Right renal pelvis (tissue), 4 donors: ENCODE measurements around the gene ZNF609. TPM values are rescaled to one million over a fixed set of nuclear protein-coding genes. Genes with fewer than 3 reads are reported as not detected.
A peak's percentile ranks its signal among the peaks of the same experiment; 100 is the strongest.
"Not testable (repeated sequence)": the region's sequence is repeated elsewhere in the genome, so short reads cannot be mapped to it uniquely, and the experiment has no call there.

ENCODE experiments used
- DNase-seq, 4 donors: peaks; one replicate each; pipeline ENCODE4 v3.0.0-alpha.2; 2013; ENCODE audit warnings: low read depth in 4 of 4, low spot score in 3 of 4, missing footprints in 1 of 4
- polyA plus RNA-seq, 4 donors: library from polyadenylated mRNA; unstranded; fragments of 120-200 nt; gene quantifications; one replicate each; pipeline ENCODE4 v1.2.1, GENCODE V29; 2013; ENCODE audit not compliant: insufficient read length in 4 of 4

Gene ZNF609
- polyA plus RNA-seq, 4 donors: 34.9 to 37.7 (median 36.3) TPM

DNA sequence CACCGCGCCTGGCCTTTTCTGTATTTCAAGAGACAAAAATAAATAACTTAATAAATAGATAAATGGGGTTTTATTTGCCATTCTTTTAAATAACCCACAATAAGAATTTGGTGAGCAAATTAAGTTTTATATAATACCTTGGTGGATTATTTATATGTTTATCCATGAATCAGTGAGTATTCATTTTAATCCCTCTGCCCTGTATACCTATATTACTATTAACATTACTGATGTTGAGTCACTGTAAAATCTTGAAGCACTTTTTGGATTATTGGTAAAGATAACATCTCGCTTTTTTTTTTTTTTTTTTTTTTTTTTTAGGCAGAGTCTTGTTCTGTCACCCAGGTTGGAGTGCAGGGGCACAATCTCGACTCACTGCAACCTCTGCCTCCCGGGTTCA is 154.1 kb downstream of the ZNF609 start:
- no peak for DNase-seq

- no peak for DNase-seq
These were observed 157.3 kb downstream of the ZNF609 start for GRCh38 chr15:64617727-64618126.

DNA sequence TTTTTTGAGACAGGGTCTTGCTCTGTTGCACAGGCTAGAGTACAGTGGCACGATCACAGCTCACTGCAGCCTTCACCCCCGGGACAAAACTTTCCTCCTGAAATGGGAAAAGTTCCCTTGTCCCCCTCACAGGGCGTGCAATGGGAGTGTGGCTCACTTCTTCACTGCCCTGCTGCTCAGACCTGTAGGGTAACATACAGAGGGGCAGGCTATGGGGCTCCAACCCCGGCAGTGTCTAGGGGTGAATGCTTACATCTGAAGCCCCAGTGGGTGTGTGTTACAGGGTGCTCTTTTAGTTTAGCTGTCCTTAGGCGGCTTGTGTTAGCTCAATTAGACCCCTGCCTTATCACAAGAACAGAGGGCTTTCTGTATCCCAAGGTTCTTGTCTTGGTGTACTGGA is 157.8 kb downstream of the ZNF609 start:
- DNase-seq: no peak

- DNase-seq: no peak
These were observed 158.2 kb downstream of the ZNF609 start for GRCh38 chr15:64618540-64618939.

GRCh38 chr15:64619880-64620839 is 159.8 kb downstream of the ZNF609 start:
- DNase-seq: no peak

- no peak for DNase-seq
These were observed 160.7 kb downstream of the ZNF609 start for GRCh38 chr15:64621056-64621455.

GRCh38 chr15:64622410-64623260 is 162.3 kb downstream of the ZNF609 start:
- no peak for DNase-seq

GRCh38 chr15:64623347-64623996 is 163.1 kb downstream of the ZNF609 start:
- DNase-seq: no peak

DNA sequence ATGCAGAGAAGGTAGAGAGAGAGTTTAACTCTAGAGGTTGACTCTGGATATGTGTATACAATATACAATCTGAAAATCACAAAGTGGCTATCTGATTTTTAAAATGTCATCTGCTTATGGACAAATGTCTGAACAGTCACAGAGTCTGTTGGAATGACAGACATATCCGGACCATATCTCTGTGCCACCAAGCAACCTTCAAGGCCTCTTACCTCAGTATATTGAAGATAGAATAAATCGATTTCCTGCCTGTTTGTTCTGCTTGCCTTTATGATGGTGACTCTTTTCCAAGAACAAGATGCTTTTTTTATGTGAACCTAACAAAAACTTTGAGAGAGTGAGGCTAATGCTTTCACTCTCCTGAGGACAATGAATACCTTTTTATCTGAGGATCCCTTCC is 163.9 kb downstream of the ZNF609 start:
- no peak for DNase-seq

GRCh38 chr15:64629063-64629462 is 168.7 kb downstream of the ZNF609 start:
- DNase-seq: no peak

- no peak for DNase-seq
These were observed 170.2 kb downstream of the ZNF609 start for GRCh38 chr15:64630396-64631107.

DNA sequence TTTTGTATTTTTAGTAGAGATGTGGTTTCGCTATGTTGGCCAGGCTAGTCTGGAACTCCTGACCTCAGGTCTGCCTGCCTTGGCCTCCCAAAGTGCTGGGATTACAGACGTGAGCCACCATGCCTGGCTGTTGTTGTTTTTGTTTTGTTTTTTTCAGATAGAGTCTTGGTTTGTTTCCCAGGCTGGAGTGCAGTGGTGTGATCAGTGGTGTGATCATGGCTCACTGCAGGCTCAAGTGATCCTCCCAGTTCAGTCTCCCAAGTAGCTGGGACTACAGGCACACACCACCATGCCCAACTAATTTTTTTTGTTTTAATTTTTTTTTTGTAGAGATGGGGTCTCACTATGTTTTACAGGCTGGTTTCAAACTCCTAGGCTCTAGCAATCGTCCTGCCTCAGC is 172.3 kb downstream of the ZNF609 start:
- DNase-seq: not testable (repeated sequence)

GRCh38 chr15:64633332-64633731 is 173.0 kb downstream of the ZNF609 start:
- DNase-seq: no peak

DNA sequence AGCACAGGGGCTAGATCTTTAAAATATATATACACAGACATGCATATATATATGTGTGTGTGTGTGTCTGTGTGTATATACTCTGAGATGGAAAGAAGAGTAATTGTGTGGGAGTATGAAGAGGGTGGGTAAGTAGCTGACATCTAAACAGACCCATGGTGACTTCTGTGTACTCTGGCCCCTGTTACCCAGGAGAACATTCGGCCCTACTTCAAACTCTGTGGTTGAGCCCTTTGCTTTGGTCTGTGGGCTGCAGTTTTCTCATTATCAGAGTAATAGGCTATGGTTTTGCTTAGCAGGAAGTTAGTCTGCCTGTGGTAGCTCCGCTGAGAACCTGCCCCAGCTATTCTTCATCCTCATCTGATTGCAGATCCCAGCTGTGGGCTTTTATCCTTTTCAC is 173.6 kb downstream of the ZNF609 start:
- DNase-seq: peak in 1 of 4 donors; percentile 18

GRCh38 chr15:64634576-64635498 is 174.5 kb downstream of the ZNF609 start:
- DNase-seq: peak in 2 of 4 donors; percentile 54 to 66

DNA sequence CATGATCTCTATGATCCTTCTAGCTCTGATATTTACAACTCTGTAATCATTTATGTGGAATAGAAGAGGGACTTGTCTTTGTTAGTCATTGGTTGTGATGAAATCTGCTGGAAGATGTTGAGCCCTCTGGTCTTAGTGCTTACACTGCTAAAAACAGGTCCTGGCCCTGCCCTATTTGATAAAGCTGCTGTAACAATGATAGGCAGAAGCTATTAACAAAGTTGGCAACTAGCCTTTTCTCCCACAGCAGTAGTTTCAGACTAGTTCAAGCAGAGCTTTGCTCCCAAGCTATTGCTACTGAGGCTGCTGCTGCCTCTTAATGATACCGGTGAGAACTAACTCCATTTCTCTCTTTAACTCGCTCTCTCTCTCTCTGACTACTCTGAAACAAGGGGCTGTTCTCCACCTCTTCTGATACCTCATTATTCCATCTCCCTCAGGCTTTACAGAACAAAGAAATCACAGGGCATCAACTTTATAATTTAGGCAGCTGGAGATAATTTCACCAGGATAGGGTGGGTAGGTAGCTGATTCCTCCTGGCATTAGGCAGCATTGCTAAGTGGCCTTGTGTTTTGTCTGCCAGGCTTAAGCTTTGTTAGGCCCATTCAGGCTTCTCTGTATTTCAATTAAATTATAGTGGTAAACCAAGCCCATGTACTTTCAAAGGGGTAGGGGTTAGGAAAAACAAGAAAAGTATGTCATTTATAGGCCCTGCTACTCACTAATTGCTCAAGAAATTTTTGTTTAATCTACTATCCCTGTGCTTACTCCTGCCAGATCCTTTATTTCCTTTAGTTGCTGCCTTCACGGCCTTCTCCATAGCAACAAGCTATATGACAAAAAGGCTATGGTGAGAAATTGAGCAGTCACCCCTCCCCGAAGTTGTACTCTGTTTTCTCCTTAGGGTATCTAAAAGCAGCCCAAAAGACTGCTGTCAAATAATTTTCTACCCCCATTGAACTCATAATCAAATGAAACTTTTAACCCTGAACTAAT is 175.4 kb downstream of the ZNF609 start:
- peak in 2 of 4 donors; percentile 25 to 38 for DNase-seq

GRCh38 chr15:64636556-64636955 is 176.2 kb downstream of the ZNF609 start:
- DNase-seq: no peak

GRCh38 chr15:64637412-64637811 is 177.0 kb downstream of the ZNF609 start:
- DNase-seq: no peak
